HG03565 (cell line): Measurements from ENCODE around the gene RBM23.
A peak's percentile ranks its signal among the peaks of the same experiment; 100 is the strongest.

Experiments
- ATAC-seq: cut with Tn5 transposase; IDR thresholded peaks from one replicate; pipeline ENCODE4 v1.9.1; 2021; ENCODE audit warnings: mild to moderate bottlenecking, moderate library complexity; ENCODE audit not compliant: unreplicated experiment

The RBM23 gene

GRCh38 chr14:22887260-22887989 lies 31.5 kb downstream of the RBM23 start:
- ATAC-seq = peak; percentile 27

DNA sequence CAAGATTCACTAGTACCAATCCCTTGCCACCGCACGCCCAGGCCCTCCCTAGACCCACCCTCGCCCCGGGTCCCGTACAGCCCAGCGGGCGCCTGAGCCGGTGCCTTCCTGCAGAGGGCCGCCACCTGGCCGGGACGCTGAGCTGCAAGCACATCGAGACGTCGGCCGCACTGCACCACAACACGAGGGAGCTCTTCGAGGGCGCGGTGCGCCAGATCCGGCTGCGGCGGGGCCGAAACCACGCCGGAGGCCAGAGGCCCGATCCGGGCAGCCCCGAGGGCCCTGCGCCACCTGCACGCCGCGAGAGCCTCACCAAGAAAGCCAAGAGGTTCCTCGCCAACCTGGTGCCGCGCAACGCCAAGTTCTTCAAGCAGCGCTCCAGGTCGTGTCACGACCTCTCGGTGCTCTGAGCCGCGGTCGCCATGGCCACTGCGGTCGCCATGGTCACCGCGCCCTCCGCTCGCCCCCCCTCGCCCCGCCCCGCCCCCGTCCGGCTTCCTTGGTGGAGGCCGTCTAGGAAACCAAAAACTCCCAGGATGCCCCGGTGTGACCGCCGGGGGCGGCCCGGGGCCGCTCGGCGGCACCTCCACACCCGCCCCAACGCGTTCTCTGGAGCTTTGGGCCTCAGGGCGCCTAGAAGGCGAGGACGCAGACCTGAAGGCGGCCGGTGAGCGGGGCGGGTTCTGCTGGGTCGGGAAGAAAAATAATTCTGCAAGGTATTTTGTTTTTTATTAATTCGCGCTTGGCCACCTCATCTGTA lies 32.3 kb downstream of the RBM23 start:
- peak; percentile 37 for ATAC-seq

GRCh38 chr14:22885975-22886374 lies 33.0 kb downstream of the RBM23 start:
- ATAC-seq = no peak

DNA sequence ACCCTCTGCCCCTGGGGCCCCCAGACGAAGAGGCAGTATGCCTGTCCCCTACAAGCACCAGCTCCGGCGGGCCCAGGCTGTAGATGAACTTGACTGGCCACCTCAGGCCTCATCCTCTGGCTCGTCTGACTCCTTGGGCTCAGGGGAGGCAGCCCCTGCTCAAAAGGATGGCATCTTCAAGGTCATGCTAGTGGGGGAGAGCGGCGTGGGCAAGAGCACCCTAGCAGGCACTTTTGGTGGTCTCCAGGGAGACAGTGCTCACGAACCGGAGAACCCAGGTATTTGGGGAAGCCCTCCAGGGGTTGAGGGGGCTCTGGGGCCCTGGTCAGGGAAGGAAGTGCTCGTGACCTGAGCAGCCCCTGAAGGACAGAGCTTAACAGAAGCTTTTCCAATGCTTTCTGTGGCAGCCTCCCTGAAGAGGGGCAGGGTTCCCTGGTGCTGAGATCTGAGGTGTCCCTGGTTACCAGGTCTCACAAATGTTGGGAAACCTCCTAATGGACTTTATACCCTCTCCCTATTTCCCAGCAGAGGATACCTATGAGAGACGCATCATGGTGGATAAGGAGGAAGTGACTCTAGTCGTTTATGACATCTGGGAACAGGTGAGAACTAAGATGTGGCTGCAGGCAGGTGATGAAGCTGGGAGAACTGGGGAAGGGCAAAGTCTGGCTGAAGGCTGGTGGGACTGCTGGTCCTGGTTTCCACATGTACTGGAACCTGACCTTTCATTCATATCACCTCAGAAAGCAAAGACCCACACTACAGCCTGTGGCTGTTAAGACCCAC lies 34.0 kb downstream of the RBM23 start:
- ATAC-seq = no peak

DNA sequence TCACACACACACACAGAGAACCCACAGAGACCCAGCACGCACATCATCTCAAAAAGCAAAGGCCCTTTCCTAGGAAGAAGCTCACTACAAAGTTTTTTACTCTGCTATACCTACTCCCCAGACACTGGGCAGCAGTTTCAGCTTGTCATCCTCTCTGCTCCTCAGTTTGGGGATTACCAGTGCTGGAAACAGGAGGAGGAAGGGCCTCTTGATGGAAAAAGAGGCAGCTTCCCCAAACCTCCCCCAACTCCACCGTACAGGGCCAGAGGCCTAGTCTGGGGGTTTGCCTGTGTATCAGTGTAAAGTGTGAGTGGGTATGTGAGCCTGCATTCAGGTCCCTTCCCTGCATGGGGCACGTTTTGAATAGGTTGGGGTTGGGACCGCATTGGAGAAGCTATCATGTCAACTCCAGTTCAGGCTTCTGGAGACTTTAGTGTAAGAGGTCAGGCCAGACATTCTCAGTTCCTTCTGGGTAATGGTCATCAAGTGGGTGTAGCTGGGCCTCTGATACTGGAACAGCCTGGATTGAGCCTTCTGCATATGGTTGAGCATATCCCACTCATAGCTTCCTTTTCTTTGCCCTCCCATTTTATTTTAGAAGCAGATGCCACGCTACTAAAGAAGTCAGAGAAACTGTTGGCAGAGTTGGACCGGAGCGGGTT lies 34.7 kb downstream of the RBM23 start:
- ATAC-seq = no peak

- no peak for ATAC-seq
Measured at GRCh38 chr14:22883173-22883976, 35.6 kb downstream of the RBM23 start, which contains the start of gene REM2. Gene REM2, plus strand, starts transcription at chr14:22883222. Its CDS starts 66 bp downstream, at chr14:22883288.

DNA sequence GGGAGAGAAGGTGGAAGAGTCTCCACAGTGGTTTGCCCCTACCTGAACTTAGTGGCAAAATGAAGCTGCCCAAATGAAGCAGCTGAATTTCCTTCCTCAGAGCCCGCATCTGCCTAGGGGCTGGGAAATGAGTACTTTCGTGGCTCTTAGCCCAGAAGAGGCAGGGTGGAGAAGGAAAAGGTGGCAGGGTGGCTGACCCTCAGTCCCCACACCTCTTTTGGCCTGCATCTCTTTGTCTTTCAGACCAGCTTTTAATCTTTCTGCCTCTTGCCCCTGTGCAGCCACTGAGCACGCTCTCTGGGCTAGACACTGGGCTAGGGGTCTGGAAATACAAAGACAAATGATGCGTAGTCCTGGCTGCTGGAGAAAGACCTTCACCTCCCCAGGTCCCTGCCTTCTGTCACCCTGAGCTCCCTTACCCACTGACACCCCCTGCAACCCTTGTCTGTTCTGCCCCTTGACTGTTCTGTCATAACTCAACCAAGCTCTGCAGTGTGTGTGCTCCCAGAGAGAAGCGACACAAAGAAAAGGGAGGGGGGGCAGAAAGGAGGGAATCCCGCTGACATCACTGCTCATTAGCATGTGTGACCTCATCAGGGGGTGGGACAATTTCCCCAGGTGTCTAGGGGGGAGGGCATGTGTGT lies 36.3 kb downstream of the RBM23 start:
- ATAC-seq = no peak

DNA sequence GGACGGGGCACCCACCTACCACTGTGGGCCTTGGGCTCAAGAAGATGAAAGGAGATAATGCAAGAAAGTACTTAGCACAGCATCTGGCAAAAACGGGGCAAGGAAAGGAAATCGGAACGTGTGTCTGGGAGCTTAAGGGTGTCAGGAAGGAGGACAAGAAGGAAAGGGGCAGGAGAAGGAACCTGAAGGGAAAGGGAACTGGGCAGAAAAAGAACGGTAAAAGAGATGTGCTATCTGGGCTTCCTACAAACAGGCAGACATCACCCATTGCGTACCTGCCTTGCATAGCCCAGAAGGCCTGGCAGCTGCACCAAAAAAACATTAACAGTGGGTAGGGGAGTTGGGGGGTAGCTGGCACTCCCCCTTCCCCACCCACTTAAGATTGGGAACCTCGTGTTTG lies 36.9 kb downstream of the RBM23 start:
- no peak for ATAC-seq

- ATAC-seq = no peak
Measured at GRCh38 chr14:22878271-22879246, 40.4 kb downstream of the RBM23 start.

DNA sequence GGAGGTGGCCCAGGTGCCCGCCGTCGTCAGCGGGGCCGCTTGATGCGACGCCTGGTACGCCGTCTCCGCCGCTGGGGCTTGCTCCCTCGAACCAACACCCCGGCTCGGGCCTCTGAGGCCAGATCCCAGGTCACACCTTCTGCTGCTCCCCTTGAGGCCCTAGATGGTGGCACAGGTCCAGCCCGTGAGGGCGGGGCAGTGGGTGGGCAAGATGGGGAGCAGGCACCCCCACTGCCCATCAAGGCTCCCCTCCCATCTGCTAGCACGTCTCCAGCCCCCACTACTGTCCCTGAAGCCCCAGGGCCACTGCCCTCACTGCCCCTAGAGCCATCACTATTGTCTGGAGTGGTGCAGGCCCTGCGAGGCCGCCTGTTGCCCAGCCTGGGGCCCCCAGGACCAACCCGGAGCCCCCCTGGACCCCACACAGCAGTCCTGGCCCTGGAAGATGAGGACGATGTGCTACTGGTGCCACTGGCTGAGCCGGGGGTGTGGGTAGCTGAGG lies 41.9 kb downstream of the RBM23 start:
- no peak for ATAC-seq

DNA sequence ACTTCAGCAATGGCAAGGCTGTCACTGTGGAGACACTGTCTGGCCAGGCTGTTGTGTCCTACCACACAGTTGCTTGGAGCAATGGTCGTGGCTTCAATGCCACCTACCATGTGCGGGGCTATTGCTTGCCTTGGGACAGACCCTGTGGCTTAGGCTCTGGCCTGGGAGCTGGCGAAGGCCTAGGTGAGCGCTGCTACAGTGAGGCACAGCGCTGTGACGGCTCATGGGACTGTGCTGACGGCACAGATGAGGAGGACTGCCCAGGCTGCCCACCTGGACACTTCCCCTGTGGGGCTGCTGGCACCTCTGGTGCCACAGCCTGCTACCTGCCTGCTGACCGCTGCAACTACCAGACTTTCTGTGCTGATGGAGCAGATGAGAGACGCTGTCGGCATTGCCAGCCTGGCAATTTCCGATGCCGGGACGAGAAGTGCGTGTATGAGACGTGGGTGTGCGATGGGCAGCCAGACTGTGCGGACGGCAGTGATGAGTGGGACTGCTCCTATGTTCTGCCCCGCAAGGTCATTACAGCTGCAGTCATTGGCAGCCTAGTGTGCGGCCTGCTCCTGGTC lies 43.1 kb downstream of the RBM23 start:
- no peak for ATAC-seq

GRCh38 chr14:22875003-22875747 lies 43.8 kb downstream of the RBM23 start:
- no peak for ATAC-seq

GRCh38 chr14:22872833-22873520 lies 46.0 kb downstream of the RBM23 start:
- no peak for ATAC-seq

GRCh38 chr14:22872033-22872832 lies 46.7 kb downstream of the RBM23 start:
- peak; percentile 1 for ATAC-seq

- ATAC-seq = peak; percentile 71
Measured at GRCh38 chr14:22871224-22872032, 47.5 kb downstream of the RBM23 start, which contains the start of gene LRP10. Gene LRP10, plus strand, starts transcription at chr14:22871740. Its CDS starts 564 bp downstream, at chr14:22872304.
